ENCODE data around the gene SEPHS2.
"Not testable (repeated sequence)": the region's sequence is repeated elsewhere in the genome, so short reads cannot be mapped to it uniquely, and the experiment has no call there.

Gene SEPHS2

GRCh38 chr16:30398661-30399434 is 46.8 kb downstream of the SEPHS2 start:
- DNase-seq (ENCODE audit: low spot score): no peak

GRCh38 chr16:30397776-30398660 is 47.7 kb downstream of the SEPHS2 start:
- no peak for DNase-seq (ENCODE audit: low spot score)

GRCh38 chr16:30397056-30397455 is 48.6 kb downstream of the SEPHS2 start:
- DNase-seq (ENCODE audit: low spot score): no peak

- not testable (repeated sequence) for DNase-seq (ENCODE audit: low spot score)
Observed at GRCh38 chr16:30396627-30397026, 49.0 kb downstream of the SEPHS2 start.

GRCh38 chr16:30395992-30396585 is 49.6 kb downstream of the SEPHS2 start:
- no peak for DNase-seq (ENCODE audit: low spot score)

- DNase-seq (ENCODE audit: low spot score): peak; percentile 92
Observed at GRCh38 chr16:30395155-30395991, 50.3 kb downstream of the SEPHS2 start, which contains the start of gene ZNF48. Gene ZNF48, plus strand, starts transcription at chr16:30395420. Its CDS starts 375 bp downstream, at chr16:30395795.

GRCh38 chr16:30394592-30395154 is 51.0 kb downstream of the SEPHS2 start:
- no peak for DNase-seq (ENCODE audit: low spot score)
